ENCODE data around the gene NPTXR. TPM values are rescaled to one million over a fixed set of nuclear protein-coding genes. Genes with fewer than 3 reads are reported as not detected.

NPTXR gene
- total and polyA plus RNA-seq, 4 donors: 0.05 to 0.45 (median 0.16) TPM

GRCh38 chr22:38878001-38878400, 34.2 kb upstream of the NPTXR start:
- Histone ChIP-seq H3K4me3 (ENCODE audit: low read depth in 1 of 3, low read length in 3 of 3) (no peak overlapping the region), H3K27me3 (ENCODE audit: control insufficient read depth in 4 of 4, insufficient read depth in 4 of 4, low read length in 3 of 4) (no peaks in the 10 kb centered on the region), H3K27ac (ENCODE audit: low read depth in 1 of 2, low read length in 2 of 2) (no peak overlapping the region), H3K9ac (ENCODE audit: low read depth in 1 of 2, low read length in 2 of 2) (no peak overlapping the region), H3K4me1 (ENCODE audit: control insufficient read depth in 4 of 4, insufficient read depth in 4 of 4, low read length in 3 of 4) (peaks cover 0 to 11% (median 9%) of the 10 kb centered on the region in 4 donors), H3K36me3 (ENCODE audit: control insufficient read depth in 4 of 4, insufficient read depth in 3 of 4, low read depth in 1 of 4, low read length in 3 of 4) (no peaks in the 10 kb centered on the region), H3K9me3 (ENCODE audit: control insufficient read depth in 4 of 4, low read length in 3 of 4) (no peaks in the 10 kb centered on the region)
- TF ChIP-seq SP1 (IDR thresholded peaks at IDR 0.05) (no peak), MAX (IDR thresholded peaks at IDR 0.05) (no peak), FOXA2 (IDR thresholded peaks at IDR 0.05) (no peak), EGR1 (IDR thresholded peaks at IDR 0.05; ENCODE audit: low read depth in 2 of 2) (no peak), TAF1 (conservative IDR thresholded peaks at IDR 0.05) (no peak), REST (IDR thresholded peaks at IDR 0.05) (no peak), YY1 (IDR thresholded peaks at IDR 0.05) (no peak), NR2F2 (IDR thresholded peaks at IDR 0.05) (no peak), RAD21 (IDR thresholded peaks at IDR 0.05) (no peak), FOXA1 (IDR thresholded peaks at IDR 0.05) (no peak), RXRA (IDR thresholded peaks at IDR 0.05) (no peak), HNF4G (IDR thresholded peaks at IDR 0.05) (no peak), GABPA (IDR thresholded peaks at IDR 0.05 in 1 of 2, conservative IDR thresholded peaks at IDR 0.05 in 1 of 2) (no peak), HNF4A (conservative IDR thresholded peaks at IDR 0.05) (no peak)
- TF ChIP-seq, protein P1, sequence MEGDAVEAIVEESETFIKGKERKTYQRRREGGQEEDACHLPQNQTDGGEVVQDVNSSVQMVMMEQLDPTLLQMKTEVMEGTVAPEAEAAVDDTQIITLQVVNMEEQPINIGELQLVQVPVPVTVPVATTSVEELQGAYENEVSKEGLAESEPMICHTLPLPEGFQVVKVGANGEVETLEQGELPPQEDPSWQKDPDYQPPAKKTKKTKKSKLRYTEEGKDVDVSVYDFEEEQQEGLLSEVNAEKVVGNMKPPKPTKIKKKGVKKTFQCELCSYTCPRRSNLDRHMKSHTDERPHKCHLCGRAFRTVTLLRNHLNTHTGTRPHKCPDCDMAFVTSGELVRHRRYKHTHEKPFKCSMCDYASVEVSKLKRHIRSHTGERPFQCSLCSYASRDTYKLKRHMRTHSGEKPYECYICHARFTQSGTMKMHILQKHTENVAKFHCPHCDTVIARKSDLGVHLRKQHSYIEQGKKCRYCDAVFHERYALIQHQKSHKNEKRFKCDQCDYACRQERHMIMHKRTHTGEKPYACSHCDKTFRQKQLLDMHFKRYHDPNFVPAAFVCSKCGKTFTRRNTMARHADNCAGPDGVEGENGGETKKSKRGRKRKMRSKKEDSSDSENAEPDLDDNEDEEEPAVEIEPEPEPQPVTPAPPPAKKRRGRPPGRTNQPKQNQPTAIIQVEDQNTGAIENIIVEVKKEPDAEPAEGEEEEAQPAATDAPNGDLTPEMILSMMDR (IDR thresholded peaks at IDR 0.05; ENCODE audit: low read depth, low read length, missing input control): no peak
- TF ChIP-seq, protein P2, sequence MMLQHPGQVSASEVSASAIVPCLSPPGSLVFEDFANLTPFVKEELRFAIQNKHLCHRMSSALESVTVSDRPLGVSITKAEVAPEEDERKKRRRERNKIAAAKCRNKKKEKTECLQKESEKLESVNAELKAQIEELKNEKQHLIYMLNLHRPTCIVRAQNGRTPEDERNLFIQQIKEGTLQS (IDR thresholded peaks at IDR 0.05): no peak
- TF ChIP-seq, protein P3, sequence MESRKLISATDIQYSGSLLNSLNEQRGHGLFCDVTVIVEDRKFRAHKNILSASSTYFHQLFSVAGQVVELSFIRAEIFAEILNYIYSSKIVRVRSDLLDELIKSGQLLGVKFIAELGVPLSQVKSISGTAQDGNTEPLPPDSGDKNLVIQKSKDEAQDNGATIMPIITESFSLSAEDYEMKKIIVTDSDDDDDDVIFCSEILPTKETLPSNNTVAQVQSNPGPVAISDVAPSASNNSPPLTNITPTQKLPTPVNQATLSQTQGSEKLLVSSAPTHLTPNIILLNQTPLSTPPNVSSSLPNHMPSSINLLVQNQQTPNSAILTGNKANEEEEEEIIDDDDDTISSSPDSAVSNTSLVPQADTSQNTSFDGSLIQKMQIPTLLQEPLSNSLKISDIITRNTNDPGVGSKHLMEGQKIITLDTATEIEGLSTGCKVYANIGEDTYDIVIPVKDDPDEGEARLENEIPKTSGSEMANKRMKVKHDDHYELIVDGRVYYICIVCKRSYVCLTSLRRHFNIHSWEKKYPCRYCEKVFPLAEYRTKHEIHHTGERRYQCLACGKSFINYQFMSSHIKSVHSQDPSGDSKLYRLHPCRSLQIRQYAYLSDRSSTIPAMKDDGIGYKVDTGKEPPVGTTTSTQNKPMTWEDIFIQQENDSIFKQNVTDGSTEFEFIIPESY (IDR thresholded peaks at IDR 0.05): no peak
- no peak for DNase-seq (ENCODE audit: low spot score)
- 91% methylated on average over 4 of the region's 4 CpGs for WGBS

Data from liver (tissue), 9 donors.